Suppressor macrophage treated with lipopolysaccharide for 1 hour (primary cell): ENCODE data around the gene NUS1.
"Not testable (repeated sequence)": the region's sequence is repeated elsewhere in the genome, so short reads cannot be mapped to it uniquely, and the experiment has no call there.

Experiments
- DNase-seq, 3 donors: peaks; one replicate each; pipeline ENCODE4 v3.0.0-alpha.2; 2020 to 2022

NUS1 gene

DNA sequence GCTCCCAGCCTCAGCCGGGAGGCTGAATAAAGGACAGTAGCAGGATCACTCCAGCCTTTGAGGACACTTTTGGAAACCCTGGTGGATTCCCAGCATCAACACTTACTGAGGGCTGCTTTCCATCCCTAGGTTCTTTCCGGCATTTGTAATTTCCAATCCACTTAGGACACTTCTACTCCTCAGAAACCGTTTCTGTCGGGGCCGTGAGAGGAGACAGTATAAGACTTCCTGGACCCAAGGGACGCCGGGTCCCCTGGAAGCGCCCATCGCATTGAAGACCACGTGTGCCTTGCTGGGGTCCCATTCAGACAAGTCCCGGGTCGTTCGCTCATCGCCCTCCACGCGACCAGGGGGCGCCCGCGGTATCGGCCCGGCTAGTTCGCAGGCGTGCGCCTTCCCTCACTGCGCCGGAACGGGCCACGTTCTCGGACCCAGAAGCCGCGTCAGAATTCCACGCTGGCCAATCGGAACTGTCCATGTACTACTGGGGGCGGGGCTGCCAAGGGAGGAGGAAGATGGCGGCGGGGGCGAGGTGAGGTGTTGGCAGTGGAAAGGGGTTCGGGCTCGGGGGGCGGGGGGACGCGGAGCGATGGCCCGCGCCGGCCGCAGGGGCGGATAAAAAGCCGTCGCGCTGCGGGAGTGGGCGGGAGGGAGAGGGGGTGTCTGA is at the start of gene NUS1:
TSS of gene NUS1 (plus strand) at position 479 of the 667 bp plus-strand sequence. CDS start 202 bp downstream, outside the sequence.
- DNase-seq: peak; percentile 98 to 99 (median 99)

DNA sequence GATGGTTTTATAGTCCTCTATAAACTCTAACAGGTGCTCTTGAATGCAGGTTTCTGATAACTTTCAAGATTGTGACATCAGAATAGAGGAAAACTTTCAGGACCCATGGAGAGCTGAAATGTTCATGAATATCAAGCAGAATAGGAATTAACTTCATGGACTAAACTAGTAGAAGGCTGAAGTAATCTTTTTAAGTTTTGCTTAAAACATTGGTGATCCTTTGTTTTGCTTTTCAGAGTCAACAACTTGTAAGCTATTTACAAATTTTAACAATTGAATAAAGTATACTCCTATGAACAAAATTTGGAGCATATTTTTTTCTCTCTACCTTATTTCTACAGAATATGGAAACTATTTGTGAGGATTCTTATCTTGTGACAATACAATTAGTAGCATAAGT is 47.7 kb upstream of the NUS1 start:
- DNase-seq: no peak

- DNase-seq: no peak
Measured at GRCh38 chr6:117629119-117629660, 46.1 kb upstream of the NUS1 start.

- no peak for DNase-seq
Measured at GRCh38 chr6:117637770-117638169, 37.5 kb upstream of the NUS1 start.

DNA sequence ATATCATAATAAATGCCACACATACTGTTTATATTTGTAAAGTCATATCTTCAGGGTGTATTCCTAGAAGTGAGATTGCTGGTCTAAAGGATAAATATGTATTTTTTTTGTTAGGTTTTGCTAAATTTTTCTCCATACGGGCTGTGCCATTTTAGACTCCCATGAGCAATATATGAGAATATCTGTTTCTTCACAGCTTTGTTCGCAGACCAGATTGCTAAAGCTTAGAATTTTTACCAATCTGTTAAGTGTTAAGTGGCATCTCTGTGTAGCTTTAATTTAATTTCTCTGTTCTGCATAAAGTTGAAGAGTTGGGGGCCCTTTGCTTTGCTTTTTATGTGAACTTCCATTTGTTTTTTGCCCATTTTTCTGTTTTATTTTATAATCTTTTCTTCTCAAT is 32.3 kb upstream of the NUS1 start:
- DNase-seq: no peak

DNA sequence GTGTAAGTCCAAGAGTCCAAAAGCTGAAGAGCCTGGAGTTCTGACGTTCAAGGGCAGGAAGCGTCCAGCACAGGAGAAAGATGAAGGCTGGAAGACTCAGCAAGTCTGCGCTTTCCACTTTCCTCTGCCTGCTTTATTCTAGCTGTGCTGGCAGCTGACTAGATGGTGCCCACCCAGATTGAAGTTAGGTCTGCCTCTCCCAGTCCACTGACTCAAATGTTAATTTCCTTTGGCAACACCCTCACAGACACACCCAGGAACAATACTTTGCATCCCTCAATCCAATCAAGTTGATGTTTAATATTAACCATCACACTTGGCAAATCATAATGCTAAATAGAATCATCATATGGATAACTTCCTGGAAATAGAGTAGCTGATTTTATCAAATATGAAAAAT is 23.3 kb upstream of the NUS1 start:
- DNase-seq: not testable (repeated sequence)

DNA sequence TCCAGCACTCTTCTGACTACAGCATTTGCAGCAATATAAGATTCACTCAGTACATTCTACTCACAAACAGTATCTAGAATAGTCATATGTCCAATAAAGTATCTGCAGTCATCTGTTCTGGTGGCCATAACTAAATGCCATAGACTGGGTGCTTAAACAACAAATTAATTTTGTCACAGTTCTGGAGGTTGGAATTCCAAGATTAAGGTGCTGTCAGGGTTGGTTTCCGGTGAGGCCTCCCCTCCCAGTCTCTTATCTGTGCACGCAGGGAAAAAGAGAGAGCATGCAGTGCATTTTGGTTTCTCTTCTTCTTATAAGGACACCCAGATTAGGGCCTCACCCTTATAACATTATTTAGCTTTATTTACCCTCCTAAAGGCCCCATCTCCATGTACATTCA is 21.3 kb upstream of the NUS1 start:
- no peak for DNase-seq

DNA sequence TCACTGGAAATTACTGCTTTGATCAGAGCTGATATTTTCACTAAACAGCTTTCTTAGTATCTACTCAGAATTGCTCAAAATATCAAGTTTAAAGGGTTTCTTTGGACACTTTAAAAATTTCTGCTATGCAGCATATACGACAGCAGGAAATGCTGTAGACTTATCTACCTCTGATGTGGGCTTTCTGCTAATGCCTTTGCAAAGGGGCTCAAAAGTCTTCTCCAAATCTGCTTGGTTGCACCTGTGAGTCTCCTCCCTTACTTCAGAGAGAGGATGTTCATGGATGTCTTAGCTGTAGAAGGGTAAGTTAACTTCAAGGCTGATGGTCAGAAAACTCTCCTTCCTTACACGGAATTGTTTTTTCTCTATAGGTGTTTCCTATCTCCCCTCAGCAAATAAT is 19.9 kb upstream of the NUS1 start:
- DNase-seq: no peak

DNA sequence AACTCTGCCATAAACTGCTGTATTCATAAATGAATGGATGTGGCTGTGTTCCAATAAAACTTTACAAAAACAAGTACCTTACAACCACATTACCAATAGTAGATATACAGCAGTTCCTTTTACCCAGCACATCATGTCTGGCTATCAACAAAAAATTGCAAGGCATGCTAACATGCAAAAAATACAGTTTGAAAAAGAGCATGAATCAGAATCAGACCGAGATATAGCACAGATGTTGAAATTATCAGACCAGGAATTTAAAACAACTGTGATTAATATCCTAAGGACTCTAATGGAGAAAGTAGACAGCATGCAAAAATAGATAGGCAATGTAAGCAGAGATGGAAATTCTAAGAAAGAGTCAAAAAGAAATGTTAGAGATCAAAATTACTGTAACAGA is 8.4 kb upstream of the NUS1 start:
- no peak for DNase-seq

DNA sequence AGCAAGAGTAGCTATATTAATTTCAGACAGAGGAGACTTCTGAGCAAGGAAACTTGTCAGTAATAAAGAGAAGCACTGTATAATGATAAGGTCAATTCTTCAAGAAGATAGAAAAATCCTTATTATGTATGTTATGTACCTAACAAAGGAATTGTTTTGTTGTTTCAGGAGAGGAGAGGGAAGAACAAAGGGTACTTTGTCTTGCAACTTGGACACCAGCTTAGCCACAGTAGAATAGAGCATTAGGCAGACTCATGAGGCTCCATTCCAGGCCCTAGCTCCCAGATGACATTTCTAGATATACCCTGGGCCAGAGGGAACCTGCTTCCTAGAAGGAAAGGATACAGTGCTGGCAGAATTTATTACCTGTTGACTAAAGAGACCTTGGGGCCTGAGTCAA is 6.5 kb upstream of the NUS1 start:
- DNase-seq: no peak

- no peak for DNase-seq
Measured at GRCh38 chr6:117674503-117674902, 766 bp upstream of the NUS1 start.

- peak in 2 of 3 donors; percentile 23 to 30 for DNase-seq
Measured at GRCh38 chr6:117675658-117676301, 511 bp downstream of the NUS1 start.

- DNase-seq: peak in 2 of 3 donors; percentile 8 to 20
Measured at GRCh38 chr6:117676577-117677218, 1.4 kb downstream of the NUS1 start.

DNA sequence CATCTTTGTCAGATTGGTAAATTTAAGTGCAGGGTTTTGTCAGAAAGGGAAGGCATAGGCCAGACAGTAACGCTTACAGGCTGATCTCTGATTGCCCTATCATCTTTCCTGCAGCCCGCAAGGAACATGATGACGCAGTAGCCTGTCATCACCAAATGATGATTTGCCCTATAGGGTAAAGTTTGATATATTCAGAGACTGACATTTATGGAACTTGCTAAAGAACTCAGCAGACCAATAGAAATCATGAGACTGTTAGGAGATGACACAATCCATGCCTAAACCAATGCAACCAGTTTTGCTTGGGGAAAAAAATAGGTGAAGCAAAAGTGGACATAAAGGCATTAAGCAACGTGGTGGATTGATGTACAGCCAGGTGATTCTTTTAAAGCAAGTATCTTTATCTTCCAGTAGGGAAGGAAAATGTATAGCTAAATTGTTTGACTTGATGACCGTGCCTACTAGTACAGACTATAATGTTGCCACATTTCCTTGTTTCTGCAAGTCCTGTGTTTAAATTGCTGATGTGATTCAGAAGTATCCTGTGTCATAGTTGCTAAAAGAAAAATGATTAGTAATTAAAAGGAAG is 2.4 kb downstream of the NUS1 start:
- peak; percentile 84 to 92 (median 90) for DNase-seq

DNA sequence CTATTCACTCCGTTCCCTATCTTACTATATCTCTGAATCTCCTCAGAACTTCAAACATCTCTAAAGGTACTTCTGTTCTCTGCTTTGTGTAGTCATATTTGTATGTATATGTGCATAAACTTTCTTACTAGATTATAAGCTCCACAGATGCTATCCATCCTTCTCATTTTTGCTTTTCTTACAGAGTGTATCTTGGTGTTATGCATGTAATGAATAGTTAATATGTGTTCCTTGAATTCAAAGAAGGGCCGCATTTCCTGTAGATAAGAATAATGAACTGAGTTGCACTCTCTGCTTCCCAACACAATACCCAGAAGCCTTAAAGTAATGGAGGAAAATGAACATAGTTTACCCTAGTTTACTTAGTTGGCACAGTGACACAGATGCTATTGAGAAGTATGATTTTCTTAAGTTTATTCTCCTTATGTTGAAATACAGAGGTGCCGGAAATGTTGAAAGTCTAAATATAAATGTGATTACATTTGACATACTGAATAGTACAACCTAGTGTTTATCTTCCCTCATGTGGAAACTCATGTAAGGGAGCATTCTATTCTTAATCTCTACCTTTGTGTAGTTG is 6.0 kb downstream of the NUS1 start:
- peak in 2 of 3 donors; percentile 42 to 53 for DNase-seq

DNA sequence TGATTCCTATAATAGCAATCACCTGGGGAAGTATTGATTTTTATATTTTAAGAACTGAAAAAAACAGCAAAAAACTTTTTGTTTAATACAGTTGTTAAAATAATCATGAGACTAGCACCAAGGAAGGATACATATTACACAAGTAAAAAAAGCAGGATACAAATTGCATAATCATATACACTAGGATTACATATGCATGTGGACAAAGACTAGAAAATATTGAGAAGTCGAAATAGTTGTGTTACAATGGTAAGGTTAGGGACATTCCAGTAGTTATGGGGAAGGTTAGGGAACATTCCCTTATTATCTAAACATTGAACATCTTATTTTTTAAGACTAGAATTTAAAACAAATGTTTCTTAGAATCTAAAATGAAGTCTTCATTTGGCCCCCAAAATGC is 9.5 kb downstream of the NUS1 start:
- peak; percentile 36 to 72 (median 68) for DNase-seq

GRCh38 chr6:117685359-117685758 is 10.1 kb downstream of the NUS1 start:
- DNase-seq: no peak

GRCh38 chr6:117687021-117687648 is 11.9 kb downstream of the NUS1 start:
- peak; percentile 43 to 86 (median 83) for DNase-seq

DNA sequence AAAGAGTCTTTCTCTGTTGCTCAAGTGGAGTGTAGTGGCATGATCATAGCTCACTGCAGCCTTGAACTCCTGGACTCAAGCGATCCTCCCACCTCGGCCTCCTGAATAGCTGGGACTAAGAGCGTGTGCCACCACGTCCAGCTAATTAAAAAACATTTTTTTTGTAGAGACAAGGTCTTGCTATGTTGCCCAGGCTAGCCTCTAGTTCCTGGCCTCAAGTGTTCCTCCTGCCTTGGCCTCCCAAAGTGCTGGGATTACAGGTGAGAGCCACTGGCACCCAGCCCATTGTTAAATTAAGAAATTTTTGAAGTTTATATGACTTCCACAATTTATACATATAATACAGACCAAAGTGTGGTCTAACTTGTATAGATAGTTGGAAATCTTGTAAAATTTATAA is 14.3 kb downstream of the NUS1 start:
- not testable (repeated sequence) for DNase-seq

DNA sequence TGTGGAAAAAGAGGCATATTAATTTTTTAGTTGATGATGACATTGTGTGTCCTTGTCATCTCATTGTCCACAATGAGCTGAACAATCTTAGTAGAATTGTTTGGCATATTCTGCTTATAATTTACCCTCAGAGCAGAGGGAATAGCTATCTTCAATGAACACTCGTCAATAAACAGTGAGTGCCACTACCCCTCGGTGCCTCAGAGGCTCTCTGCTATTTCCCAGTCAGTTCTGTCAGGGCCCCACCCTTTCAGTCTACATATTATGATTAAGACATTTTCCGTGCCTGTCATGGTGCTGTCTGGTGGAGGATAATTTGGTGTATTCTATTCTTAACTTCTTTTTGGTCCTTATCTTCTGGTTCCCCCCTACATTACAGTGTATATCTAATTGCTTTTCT is 31.2 kb downstream of the NUS1 start:
- no peak for DNase-seq

DNA sequence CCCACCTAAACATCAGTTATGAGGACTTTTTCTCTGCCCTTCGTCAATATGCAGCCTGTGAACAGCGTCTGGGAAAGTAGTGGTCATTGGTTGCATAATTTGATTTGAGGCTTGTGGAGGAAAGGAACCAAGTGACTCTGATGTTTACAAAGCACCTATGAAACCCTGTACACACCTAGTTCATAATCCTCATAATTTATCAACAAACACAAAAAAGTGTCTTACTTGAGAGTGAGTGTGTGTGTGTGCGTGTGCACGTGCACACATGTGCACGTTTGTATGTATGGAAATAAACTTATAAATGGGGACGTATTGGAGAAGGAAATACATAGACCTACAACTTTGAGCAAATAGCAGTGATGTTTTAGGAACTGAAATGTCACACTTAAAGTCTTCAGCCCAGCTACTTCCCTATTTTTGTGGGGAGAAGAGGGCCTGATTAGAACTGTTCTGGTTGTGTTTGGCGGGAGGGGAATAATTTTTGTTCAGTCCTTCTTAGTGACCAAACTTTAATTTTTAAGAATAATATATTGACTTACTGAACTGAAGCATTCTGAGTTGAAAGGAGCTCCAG is 31.8 kb downstream of the NUS1 start:
- not testable (repeated sequence) for DNase-seq

GRCh38 chr6:117711369-117711768 is 36.1 kb downstream of the NUS1 start:
- DNase-seq: peak in 2 of 3 donors; percentile 8 to 14
